ENCODE results near the gene CRELD1. TPM values are rescaled to one million over a fixed set of nuclear protein-coding genes. Genes with fewer than 3 reads are reported as not detected.

The CRELD1 gene
- total and polyA plus RNA-seq, 2 experiments from 2014 or later: 43.9 to 82.9 TPM

GRCh38 chr3:9928158-9928557 is 5.5 kb upstream of the CRELD1 start:
- DNase-seq (ENCODE audit: low spot score): no peak
- Histone ChIP-seq H3K36me3 (replicated peaks; ENCODE audit: insufficient read depth, low read depth) (no peaks in the 10 kb centered on the region), H2AFZ (no peak overlapping the region), H3K4me3 (no peak overlapping the region), H3K79me2 (no peaks in the 10 kb centered on the region), H3K27me3 (no peaks in the 10 kb centered on the region), H3K4me1 (ENCODE audit: insufficient read depth) (peaks cover 12% of the 10 kb centered on the region), H3K9me2 (replicated peaks; ENCODE audit: insufficient read depth) (no peaks in the 10 kb centered on the region), H3K9me3 (ENCODE audit: low read depth) (no peaks in the 10 kb centered on the region), H3K27ac (no peak overlapping the region), H4K20me1 (ENCODE audit: insufficient read depth, poor library complexity, severe bottlenecking) (no peaks in the 10 kb centered on the region), H3K4me2 (no peak overlapping the region)
- TF ChIP-seq EZH2 (IDR thresholded peaks at IDR 0.05; ENCODE audit: borderline replicate concordance) (no peak), CTCF (IDR thresholded peaks at IDR 0.05; ENCODE audit: poor library complexity) (no peak), EZH2phosphoT487 (IDR thresholded peaks at IDR 0.05; ENCODE audit: low read depth, severe bottlenecking, unreplicated experiment) (no peak)
- 99% methylated on average over 21 of the region's 23 CpGs for WGBS (ENCODE audit: low lambda C conversion rate, missing lambda C conversion rate)

- no peak for TF ChIP-seq EZH2 (IDR thresholded peaks at IDR 0.05; ENCODE audit: borderline replicate concordance)
- no peak for TF ChIP-seq EZH2phosphoT487 (IDR thresholded peaks at IDR 0.05; ENCODE audit: low read depth, severe bottlenecking, unreplicated experiment)
- TF ChIP-seq CTCF (IDR thresholded peaks at IDR 0.05; ENCODE audit: poor library complexity): peak; percentile 25
- Histone ChIP-seq H3K4me1 (ENCODE audit: insufficient read depth) (peaks cover 29% of the 10 kb centered on the region), H3K79me2 (peaks cover 16% of the 10 kb centered on the region), H4K20me1 (ENCODE audit: insufficient read depth, poor library complexity, severe bottlenecking) (no peaks in the 10 kb centered on the region), H3K9me3 (ENCODE audit: low read depth) (no peaks in the 10 kb centered on the region), H3K4me3 (no peak overlapping the region), H3K4me2 (no peak overlapping the region), H3K36me3 (replicated peaks; ENCODE audit: insufficient read depth, low read depth) (no peaks in the 10 kb centered on the region), H3K27me3 (no peaks in the 10 kb centered on the region), H2AFZ (no peak overlapping the region), H3K9me2 (replicated peaks; ENCODE audit: insufficient read depth) (no peaks in the 10 kb centered on the region), H3K27ac (no peak overlapping the region)
- no peak for DNase-seq (ENCODE audit: low spot score)
- 99% methylated on average over 4 of the region's 4 CpGs for WGBS (ENCODE audit: low lambda C conversion rate, missing lambda C conversion rate)
Observed at GRCh38 chr3:9930804-9931418, 2.7 kb upstream of the CRELD1 start.

- H3K79me2 ChIP-seq: peaks cover 26% of the 10 kb centered on the region
- TF ChIP-seq EZH2phosphoT487 (IDR thresholded peaks at IDR 0.05; ENCODE audit: low read depth, severe bottlenecking, unreplicated experiment) (no peak), CTCF (IDR thresholded peaks at IDR 0.05; ENCODE audit: poor library complexity) (no peak), EZH2 (IDR thresholded peaks at IDR 0.05; ENCODE audit: borderline replicate concordance) (no peak)
- H3K36me3 ChIP-seq (replicated peaks; ENCODE audit: insufficient read depth, low read depth): no peaks in the 10 kb centered on the region
- no peak overlapping the region for H3K4me3 ChIP-seq
- no peaks in the 10 kb centered on the region for H3K27me3 ChIP-seq
- H3K27ac ChIP-seq: peak overlapping the region; percentile 95
- no peak for DNase-seq (ENCODE audit: low spot score)
- H3K9me3 ChIP-seq (ENCODE audit: low read depth): no peaks in the 10 kb centered on the region
- H2AFZ ChIP-seq: peak overlapping the region; percentile 86
- no peaks in the 10 kb centered on the region for H4K20me1 ChIP-seq (ENCODE audit: insufficient read depth, poor library complexity, severe bottlenecking)
- H3K9me2 ChIP-seq (replicated peaks; ENCODE audit: insufficient read depth): no peaks in the 10 kb centered on the region
- H3K4me1 ChIP-seq (ENCODE audit: insufficient read depth): peaks cover 29% of the 10 kb centered on the region
- peak overlapping the region; percentile 99 for H3K4me2 ChIP-seq
- WGBS (ENCODE audit: low lambda C conversion rate, missing lambda C conversion rate): 23% methylated on average over 13 of the region's 13 CpGs
Observed at GRCh38 chr3:9932535-9932842, 1.1 kb upstream of the CRELD1 start.

All from hepatocyte (in vitro differentiated cells).